RWPE1 (cell line): ENCODE data around the gene PHF14.

Experiments used
- CTCF ChIA-PET: fragments of 350-600 bp; sonication (Branson Sonifier 250); formaldehyde crosslinking; extraction: SDS; loops from one replicate; lab custom pipeline; 2021; lab: Yijun Ruan, JAX
- POLR2A ChIA-PET: fragments of 400-600 bp; formaldehyde crosslinking; extraction: SDS; loops from one replicate; lab custom pipeline; 2020; ENCODE audit warnings: antibody characterized with exemption; ENCODE audit not compliant: low non-redundant PET; lab: Yijun Ruan, JAX
- DNase-seq: peaks from one replicate; pipeline ENCODE4 v3.0.0; 2012; ENCODE audit warnings: low spot score
- H3K27ac ChIP-seq: fragments of 450-650 bp; 2 replicates; pipeline ENCODE4 v1.5.1; 2017
- TF ChIP-seq, protein P1 (sequence below): fragments of 450-650 bp; conservative IDR thresholded peaks from 2 replicates; pipeline ENCODE4 v1.5.1; 2017; ENCODE audit warnings: low read depth, mild to moderate bottlenecking

PHF14 gene

DNA sequence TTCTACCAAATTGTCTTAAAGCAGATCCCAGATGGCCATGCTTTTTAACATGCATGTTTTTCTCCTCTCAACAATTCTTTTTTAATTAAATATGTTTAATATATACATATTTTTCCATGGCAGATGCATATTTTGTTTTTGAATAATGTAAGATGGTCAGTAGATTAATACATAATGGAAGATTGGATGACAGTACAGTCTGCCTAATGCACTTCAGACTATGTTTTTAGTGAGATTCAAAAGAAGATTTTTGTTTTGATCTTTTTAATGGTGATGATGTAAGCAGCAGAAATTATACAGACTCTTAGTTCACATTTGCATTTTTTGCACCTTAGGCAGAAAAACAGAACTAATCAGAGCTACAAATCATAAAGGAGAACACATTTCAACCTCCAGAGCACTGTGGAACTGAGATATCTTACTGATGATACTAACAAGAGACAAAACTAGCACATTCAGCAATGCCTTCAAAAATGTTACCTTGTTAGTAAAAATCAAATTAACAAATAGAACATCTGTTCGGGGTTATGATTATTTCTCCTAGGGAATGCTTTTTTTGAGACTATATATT, 203.4 kb downstream of the PHF14 start:
- TF ChIP-seq, protein P1, sequence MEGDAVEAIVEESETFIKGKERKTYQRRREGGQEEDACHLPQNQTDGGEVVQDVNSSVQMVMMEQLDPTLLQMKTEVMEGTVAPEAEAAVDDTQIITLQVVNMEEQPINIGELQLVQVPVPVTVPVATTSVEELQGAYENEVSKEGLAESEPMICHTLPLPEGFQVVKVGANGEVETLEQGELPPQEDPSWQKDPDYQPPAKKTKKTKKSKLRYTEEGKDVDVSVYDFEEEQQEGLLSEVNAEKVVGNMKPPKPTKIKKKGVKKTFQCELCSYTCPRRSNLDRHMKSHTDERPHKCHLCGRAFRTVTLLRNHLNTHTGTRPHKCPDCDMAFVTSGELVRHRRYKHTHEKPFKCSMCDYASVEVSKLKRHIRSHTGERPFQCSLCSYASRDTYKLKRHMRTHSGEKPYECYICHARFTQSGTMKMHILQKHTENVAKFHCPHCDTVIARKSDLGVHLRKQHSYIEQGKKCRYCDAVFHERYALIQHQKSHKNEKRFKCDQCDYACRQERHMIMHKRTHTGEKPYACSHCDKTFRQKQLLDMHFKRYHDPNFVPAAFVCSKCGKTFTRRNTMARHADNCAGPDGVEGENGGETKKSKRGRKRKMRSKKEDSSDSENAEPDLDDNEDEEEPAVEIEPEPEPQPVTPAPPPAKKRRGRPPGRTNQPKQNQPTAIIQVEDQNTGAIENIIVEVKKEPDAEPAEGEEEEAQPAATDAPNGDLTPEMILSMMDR: no peak
- no peak for DNase-seq
- H3K27ac ChIP-seq: no peak overlapping the region
- ChIA-PET POLR2A (no interaction called here), CTCF (no interaction called here)

DNA sequence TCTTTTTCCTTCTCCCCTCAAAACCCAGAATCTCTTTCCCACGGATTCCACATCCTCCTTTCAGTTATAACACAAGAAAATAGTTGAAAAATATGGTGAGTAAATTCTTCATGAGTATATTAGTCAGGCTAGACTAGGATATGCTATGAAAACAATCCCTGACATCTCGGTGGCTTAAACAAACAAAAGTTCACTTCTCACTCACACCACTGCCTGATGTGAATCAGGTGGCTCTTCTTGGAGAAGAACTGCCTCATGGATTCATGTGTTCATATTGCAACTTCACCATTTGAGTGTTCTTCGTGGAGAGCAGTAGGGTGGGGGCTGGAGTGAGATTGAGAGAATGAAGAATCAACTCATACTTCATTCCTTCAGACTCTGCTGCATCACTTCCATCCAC, 204.1 kb downstream of the PHF14 start:
- TF ChIP-seq, protein P1: no peak
- no peak for DNase-seq

DNA sequence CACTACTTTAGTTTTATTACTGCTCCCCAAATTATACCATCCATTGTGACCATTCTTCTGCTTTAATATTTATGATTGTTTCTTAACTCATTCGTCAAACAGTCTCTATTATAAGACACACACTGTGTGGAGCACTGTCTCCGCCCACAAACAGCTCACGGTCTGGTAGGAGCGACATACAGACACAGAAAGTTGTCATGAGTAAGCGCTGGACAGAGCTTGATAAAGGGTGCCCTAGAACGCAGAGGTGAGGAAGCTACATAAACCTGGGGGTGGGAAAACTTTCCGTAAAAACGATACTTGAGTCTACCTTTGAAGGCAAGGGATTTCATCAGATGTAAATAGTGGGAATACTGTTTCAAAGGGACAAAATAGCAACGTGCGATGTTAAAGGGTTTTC, 207.9 kb downstream of the PHF14 start:
- H3K27ac ChIP-seq: no peak overlapping the region
- TF ChIP-seq, protein P1: no peak
- ChIA-PET CTCF (interaction anchor here (0.7 kb wide), 1 partner anchor 1430 kb away, joined by 3 read pairs; no protein-coding TSS in a partner anchor), POLR2A (no interaction called here)
- DNase-seq: no peak

More for the DNA sequence above, 204.1 kb downstream of the PHF14 start:
- POLR2A ChIA-PET: no interaction called here
- CTCF ChIA-PET: no interaction called here
- no peak overlapping the region for H3K27ac ChIP-seq

DNA sequence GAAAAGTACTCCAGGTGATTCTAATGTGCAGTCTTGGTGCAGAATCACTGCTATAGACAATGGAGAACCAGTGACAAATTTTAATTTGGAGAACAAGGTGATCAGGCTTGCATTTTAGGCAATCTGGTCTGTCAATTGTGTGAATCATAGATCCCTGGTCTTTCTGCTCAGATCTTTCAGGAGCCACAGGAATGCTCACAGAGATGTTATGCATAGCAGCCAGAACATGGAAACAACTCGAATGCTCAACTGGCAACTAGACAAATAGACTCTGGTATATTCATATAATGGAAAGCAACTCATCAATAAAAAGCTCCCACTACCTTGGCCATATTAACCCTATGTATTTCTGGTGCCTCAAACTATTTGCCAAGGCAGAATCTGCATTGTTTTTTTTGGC, 209.1 kb downstream of the PHF14 start:
- ChIA-PET CTCF (no interaction called here), POLR2A (no interaction called here)
- H3K27ac ChIP-seq: no peak overlapping the region
- TF ChIP-seq, protein P1: no peak
- DNase-seq: no peak

DNA sequence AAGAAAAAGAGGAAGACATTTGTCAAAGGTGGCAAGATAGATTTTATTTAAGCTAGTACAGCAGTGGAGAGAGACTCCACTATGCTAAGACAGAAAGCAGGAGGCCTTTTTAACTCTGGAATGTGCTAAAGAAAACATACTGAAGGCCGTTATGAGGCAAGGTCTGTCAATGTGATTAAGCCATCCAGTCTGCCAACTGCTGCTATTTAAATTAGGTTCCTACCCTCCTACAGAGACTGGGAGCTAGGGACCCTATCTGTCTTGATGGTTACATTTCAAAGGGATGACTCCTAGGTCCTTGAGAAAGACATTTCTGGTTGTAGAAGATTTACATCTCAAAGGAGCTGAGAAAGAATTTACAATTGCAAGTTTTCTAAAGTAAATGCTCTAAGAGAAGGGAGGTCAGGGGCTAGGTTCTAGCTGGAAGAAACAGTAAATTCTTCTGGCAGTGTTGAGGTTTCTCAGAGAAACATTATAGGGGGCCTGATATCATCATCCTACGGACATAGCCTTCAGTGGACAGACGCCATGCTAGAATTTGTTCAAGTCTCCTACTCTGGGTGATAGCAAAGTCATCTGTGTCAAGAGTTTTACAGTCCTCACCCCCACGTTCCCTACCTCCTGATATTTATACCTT, 211.6 kb downstream of the PHF14 start:
- TF ChIP-seq, protein P1: no peak
- H3K27ac ChIP-seq: no peak overlapping the region
- POLR2A ChIA-PET: no interaction called here
- no peak for DNase-seq
- CTCF ChIA-PET: no interaction called here

DNA sequence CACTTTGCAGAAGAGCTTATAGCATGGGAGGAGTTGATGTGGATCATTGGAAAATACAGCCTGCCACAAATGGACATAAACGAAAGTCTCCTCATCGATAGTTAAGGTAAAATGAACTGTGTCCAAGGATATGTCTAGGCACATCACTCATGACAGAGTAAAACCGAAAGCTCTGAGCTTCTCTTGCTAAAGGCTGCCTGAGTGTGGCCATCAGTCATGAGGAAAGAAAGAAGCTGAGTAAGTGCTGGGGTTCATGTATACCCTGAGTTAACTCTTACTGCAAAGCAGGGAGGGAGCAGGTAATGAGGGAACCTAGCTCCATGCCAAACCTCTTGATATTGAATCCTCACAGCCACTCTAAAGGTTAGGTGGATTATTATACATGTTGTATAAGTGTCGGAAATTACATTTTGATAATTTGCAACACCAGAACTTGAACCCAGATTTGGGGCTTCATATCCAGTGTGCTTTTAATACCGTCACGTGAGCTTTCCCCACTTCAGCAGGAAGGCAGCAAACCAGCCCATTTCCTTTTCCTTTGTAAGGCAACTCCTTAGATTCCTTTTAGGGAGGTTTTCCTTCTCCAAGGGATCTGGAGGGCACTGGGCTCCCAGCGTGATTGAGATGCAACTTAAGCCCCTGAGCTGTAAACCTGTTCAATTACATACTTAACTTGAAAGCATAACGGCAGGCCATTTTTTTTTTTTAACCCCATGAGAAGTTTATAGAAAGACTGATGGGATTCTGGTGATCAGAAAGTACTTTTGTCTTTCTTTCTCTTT, 215.0 kb downstream of the PHF14 start:
- POLR2A ChIA-PET: no interaction called here

More for the DNA sequence above, 215.0 kb downstream of the PHF14 start:
- no peak for DNase-seq
- TF ChIP-seq, protein P1: no peak
- H3K27ac ChIP-seq: no peak overlapping the region
- CTCF ChIA-PET: interaction anchor here (0.6 kb wide), 1 partner anchor 75 kb away, joined by 6 read pairs; no protein-coding TSS in a partner anchor
